ENCODE results near the gene FAM107B.

Gene FAM107B

DNA sequence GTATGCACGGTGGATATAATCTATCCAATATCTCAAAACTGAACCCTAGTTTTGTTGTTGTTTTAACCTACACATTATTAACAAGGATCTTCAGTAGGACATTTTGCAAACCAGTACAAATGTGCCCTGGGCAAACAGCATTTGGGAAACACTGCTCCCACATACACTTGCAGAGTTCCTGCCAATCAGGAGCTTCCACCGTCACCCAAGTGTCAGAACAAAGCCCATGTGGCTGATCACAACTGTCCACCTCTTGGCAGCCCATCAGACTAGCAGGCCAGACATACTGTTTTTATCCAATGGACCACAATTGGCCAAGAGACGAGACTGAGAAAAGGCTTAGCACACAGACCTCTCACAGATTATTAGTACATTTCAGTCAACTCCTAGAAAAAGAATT is 200.4 kb downstream of the FAM107B start:
- ATAC-seq = no peak
- TF ChIP-seq ZFP3 (CRISPR knock-in tag; IDR thresholded peaks at IDR 0.05) (no peak), PPARA (CRISPR knock-in tag; IDR thresholded peaks at IDR 0.05; ENCODE audit: borderline replicate concordance) (no peak), CSDC2 (CRISPR knock-in tag; IDR thresholded peaks at IDR 0.05) (no peak), ESRRG (CRISPR knock-in tag; IDR thresholded peaks at IDR 0.05) (no peak), ZC3H10 (CRISPR knock-in tag; IDR thresholded peaks at IDR 0.05) (no peak), ZNF70 (CRISPR knock-in tag; IDR thresholded peaks at IDR 0.05) (no peak), ZNF8 (CRISPR knock-in tag; IDR thresholded peaks at IDR 0.05) (no peak), ARNTL (CRISPR knock-in tag; IDR thresholded peaks at IDR 0.05; ENCODE audit: borderline replicate concordance, low read depth) (no peak)
- TF ChIP-seq, protein P1, sequence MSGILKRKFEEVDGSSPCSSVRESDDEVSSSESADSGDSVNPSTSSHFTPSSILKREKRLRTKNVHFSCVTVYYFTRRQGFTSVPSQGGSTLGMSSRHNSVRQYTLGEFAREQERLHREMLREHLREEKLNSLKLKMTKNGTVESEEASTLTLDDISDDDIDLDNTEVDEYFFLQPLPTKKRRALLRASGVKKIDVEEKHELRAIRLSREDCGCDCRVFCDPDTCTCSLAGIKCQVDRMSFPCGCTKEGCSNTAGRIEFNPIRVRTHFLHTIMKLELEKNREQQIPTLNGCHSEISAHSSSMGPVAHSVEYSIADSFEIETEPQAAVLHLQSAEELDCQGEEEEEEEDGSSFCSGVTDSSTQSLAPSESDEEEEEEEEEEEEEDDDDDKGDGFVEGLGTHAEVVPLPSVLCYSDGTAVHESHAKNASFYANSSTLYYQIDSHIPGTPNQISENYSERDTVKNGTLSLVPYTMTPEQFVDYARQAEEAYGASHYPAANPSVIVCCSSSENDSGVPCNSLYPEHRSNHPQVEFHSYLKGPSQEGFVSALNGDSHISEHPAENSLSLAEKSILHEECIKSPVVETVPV (CRISPR knock-in tag; IDR thresholded peaks at IDR 0.05) = no peak
- TF ChIP-seq, protein P2, sequence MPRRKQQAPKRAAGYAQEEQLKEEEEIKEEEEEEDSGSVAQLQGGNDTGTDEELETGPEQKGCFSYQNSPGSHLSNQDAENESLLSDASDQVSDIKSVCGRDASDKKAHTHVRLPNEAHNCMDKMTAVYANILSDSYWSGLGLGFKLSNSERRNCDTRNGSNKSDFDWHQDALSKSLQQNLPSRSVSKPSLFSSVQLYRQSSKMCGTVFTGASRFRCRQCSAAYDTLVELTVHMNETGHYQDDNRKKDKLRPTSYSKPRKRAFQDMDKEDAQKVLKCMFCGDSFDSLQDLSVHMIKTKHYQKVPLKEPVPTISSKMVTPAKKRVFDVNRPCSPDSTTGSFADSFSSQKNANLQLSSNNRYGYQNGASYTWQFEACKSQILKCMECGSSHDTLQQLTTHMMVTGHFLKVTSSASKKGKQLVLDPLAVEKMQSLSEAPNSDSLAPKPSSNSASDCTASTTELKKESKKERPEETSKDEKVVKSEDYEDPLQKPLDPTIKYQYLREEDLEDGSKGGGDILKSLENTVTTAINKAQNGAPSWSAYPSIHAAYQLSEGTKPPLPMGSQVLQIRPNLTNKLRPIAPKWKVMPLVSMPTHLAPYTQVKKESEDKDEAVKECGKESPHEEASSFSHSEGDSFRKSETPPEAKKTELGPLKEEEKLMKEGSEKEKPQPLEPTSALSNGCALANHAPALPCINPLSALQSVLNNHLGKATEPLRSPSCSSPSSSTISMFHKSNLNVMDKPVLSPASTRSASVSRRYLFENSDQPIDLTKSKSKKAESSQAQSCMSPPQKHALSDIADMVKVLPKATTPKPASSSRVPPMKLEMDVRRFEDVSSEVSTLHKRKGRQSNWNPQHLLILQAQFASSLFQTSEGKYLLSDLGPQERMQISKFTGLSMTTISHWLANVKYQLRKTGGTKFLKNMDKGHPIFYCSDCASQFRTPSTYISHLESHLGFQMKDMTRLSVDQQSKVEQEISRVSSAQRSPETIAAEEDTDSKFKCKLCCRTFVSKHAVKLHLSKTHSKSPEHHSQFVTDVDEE (CRISPR knock-in tag; IDR thresholded peaks at IDR 0.05) = no peak

DNA sequence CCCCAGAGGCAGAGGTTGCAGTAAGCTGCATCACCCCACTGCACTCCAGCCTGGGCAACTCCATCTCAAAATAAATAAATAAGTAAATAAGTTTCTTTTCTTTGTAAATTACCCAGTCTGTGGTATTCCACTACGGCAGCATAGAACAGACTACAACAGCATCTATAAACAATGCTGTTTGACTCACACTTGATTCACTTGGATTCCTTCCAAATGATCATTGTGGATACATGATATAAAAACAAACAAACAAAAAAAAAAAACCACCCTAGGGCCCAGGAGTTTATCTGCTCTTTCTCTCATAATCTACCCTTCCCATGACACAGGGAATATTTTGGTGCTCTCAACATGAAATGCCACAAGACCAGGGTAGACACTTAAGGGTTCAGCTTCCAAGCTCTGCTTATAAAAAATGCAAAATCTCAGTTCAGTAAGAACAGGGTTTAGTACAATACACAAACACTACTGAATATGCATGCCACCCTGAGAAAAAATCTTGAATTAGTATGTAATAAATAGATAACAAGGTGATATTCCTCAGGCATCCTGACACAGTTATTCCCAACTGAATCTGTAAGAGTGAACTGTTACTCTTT is 200.9 kb downstream of the FAM107B start:
- TF ChIP-seq CSDC2 (CRISPR knock-in tag; IDR thresholded peaks at IDR 0.05) (no peak), POU6F1 (CRISPR knock-in tag; IDR thresholded peaks at IDR 0.05; ENCODE audit: borderline replicate concordance, low read depth) (no peak), ARNTL (CRISPR knock-in tag; IDR thresholded peaks at IDR 0.05; ENCODE audit: borderline replicate concordance, low read depth) (no peak), PPARA (CRISPR knock-in tag; IDR thresholded peaks at IDR 0.05; ENCODE audit: borderline replicate concordance) (no peak), GLIS3 (CRISPR knock-in tag; IDR thresholded peaks at IDR 0.05) (no peak), SNAI2 (CRISPR knock-in tag; IDR thresholded peaks at IDR 0.05) (no peak), OSR1 (CRISPR knock-in tag; IDR thresholded peaks at IDR 0.05) (no peak), PATZ1 (CRISPR knock-in tag; IDR thresholded peaks at IDR 0.05; ENCODE audit: borderline replicate concordance) (no peak), ISL1 (CRISPR knock-in tag; IDR thresholded peaks at IDR 0.05) (no peak), ESRRG (CRISPR knock-in tag; IDR thresholded peaks at IDR 0.05) (no peak)
- no peak for ATAC-seq

DNA sequence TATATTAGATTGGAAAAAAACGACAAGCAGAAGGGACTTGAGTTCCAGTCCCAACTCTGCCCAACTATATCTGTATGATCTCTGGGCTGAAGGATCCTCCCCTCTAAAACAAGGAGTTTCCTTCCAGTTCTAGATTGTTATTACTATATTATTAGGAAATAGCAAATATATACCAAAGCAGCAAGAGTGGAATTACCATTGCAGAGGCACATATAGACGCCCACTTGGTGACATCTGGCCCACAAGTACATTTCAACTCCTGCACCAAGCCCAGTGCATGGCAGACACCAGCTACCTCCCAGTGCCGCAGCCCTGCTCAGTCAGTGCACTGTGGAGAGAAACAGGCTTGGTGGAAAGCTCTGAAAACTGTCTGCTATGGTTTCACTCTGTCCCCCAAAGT is 201.9 kb downstream of the FAM107B start:
- no peak for ATAC-seq

More for the DNA sequence above, 201.9 kb downstream of the FAM107B start:
- TF ChIP-seq TCF4 (CRISPR knock-in tag; IDR thresholded peaks at IDR 0.05; ENCODE audit: borderline replicate concordance) (no peak), ZNF565 (CRISPR knock-in tag; conservative IDR thresholded peaks at IDR 0.05; ENCODE audit: low read depth) (no peak), ISL1 (CRISPR knock-in tag; IDR thresholded peaks at IDR 0.05) (no peak), ZC3H10 (CRISPR knock-in tag; IDR thresholded peaks at IDR 0.05) (no peak), PATZ1 (CRISPR knock-in tag; IDR thresholded peaks at IDR 0.05; ENCODE audit: borderline replicate concordance) (no peak), ESRRG (CRISPR knock-in tag; IDR thresholded peaks at IDR 0.05) (no peak), OSR1 (CRISPR knock-in tag; IDR thresholded peaks at IDR 0.05) (no peak), CREB5 (CRISPR knock-in tag; IDR thresholded peaks at IDR 0.05; ENCODE audit: low read depth) (no peak), ZNF8 (CRISPR knock-in tag; IDR thresholded peaks at IDR 0.05) (no peak), ZNF70 (CRISPR knock-in tag; IDR thresholded peaks at IDR 0.05) (no peak)
- TF ChIP-seq, protein P1 (CRISPR knock-in tag; IDR thresholded peaks at IDR 0.05) = no peak
- TF ChIP-seq, protein P2 (CRISPR knock-in tag; IDR thresholded peaks at IDR 0.05) = no peak

Measured in SK-N-SH treated with all-trans-retinoic acid at 6 μM for 48 hours (cell line).